ACHN (cell line): Measurements from ENCODE around the gene AFTPH.
A peak's percentile ranks its signal among the peaks of the same experiment; 100 is the strongest.

ENCODE experiments used
- DNase-seq: peaks from one replicate; pipeline ENCODE4 v3.0.0-alpha.2; 2015
- in situ Hi-C: cut with HindIII; loops from 2 replicates; pipeline ENCODE4 v1.10.0; 2017; ENCODE audit warnings: low sequenced_read_pairs, low pct_ligation_motif_present, low pct_unique_long_range_greater_than_20kb

AFTPH gene

GRCh38 chr2:64574871-64575270 lies 50.7 kb downstream of the AFTPH start:
- DNase-seq, result no peak
- in situ Hi-C loops, result no loop called here

DNA sequence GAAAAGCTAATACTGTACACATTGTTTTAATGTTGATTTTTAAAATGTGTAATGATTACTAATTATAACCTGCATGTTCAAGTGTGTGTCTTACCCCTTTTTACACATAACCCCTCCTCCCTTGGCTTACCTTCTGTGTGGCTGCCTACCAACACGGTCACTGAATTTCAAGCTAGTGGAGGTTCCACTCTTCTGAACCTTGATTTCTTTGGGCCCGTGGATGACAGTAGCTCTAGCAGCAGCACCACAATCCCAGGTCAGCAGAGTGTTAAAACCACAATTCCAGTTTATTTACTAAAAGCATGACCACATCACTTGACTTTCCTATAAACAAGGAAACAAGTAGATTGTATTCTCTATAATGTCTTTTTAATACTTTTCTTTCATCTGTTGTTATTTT lies 56.9 kb downstream of the AFTPH start:
- in situ Hi-C loops, result no loop called here

GRCh38 chr2:64581777-64582539 lies 57.8 kb downstream of the AFTPH start:
- no peak for DNase-seq
- in situ Hi-C loops, result no loop called here

More for the DNA sequence above, 56.9 kb downstream of the AFTPH start:
- no peak for DNase-seq

- no peak for DNase-seq
- in situ Hi-C loops, result no loop called here
These were observed 58.7 kb downstream of the AFTPH start for GRCh38 chr2:64582774-64583340.

- DNase-seq, result no peak
These were observed 61.9 kb downstream of the AFTPH start for GRCh38 chr2:64586054-64586453.

DNA sequence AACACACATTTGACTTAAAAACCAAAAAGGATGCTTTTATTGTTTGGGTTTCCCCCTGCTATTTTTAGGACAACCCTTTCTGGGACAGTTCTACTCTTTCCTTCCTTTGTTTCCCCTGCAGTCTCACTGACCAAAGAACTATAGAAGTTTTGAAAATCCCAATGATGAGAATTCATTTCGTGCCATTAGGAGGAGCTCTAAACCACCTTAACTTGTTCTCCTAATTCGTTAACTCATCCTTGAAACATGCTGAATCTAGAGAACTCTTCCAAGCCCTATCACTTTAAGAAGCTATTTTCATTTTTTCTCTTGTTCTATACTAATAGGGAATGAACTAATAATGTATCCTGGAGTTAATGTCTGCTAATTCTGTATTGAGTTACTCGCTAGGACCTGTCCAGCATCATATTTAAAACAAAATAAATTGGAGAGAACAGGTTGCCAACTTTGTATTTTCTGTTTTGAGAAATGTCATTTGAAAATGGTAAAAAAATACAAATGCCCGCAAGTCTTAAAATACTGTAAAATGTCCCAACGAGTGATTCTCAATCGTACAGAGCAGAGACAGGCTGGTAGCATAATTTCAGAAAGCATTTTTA lies 62.9 kb downstream of the AFTPH start:
- DNase-seq, result peak; percentile 67
- in situ Hi-C loops, result no loop called here

More at GRCh38 chr2:64586054-64586453, 61.9 kb downstream of the AFTPH start:
- in situ Hi-C loops, result no loop called here

DNA sequence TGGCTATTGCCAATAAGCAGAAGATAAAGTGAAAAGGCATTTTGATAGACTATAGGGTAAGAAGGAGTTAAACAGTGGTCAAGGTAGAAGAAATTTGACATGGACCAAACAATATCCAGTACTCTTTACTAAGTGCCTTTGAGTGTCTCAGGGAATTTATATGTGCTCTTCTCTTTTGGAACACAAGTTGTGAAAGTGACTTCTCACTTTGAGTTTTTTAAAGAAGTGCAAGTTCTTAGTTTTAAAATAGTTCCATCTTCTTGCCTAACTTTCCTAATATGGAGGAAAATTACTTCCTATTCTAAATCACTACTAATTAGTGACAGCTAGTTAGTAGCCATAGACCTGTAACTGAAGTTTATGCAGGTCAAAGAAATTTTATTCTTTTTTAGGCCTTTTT lies 63.4 kb downstream of the AFTPH start:
- in situ Hi-C loops, result no loop called here
- no peak for DNase-seq

GRCh38 chr2:64591188-64591587 lies 67.1 kb downstream of the AFTPH start:
- in situ Hi-C loops, result no loop called here
- no peak for DNase-seq

DNA sequence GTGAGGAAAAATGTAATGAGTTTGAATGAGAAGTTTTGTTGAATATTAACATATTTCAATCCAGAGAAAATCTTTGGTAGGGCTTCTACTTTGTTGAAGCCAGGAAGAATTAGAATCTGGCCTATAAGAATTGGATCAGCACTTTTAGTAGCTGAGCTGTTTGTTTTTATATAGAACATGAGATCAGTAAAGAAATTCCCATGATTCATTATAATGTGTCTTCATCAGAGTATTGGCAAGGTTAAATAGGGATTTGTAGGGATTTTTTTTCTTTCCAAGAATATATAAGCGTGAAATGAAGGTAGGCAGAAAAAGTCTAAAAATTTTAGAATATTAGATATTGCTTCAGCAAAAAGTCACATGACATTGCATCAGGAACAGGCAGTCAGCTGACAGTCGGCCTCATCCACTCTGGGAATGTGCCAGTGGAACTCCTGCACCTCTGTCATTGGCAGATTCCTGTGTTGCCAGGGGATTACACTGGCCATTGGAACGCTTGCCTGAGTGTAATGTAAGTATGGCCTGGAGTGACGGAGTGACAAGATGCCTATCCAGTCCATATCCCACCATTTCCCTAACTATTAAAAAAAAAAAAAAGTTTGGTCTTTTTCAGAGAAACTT lies 69.0 kb downstream of the AFTPH start:
- in situ Hi-C loops, result no loop called here
- peak; percentile 17 for DNase-seq

DNA sequence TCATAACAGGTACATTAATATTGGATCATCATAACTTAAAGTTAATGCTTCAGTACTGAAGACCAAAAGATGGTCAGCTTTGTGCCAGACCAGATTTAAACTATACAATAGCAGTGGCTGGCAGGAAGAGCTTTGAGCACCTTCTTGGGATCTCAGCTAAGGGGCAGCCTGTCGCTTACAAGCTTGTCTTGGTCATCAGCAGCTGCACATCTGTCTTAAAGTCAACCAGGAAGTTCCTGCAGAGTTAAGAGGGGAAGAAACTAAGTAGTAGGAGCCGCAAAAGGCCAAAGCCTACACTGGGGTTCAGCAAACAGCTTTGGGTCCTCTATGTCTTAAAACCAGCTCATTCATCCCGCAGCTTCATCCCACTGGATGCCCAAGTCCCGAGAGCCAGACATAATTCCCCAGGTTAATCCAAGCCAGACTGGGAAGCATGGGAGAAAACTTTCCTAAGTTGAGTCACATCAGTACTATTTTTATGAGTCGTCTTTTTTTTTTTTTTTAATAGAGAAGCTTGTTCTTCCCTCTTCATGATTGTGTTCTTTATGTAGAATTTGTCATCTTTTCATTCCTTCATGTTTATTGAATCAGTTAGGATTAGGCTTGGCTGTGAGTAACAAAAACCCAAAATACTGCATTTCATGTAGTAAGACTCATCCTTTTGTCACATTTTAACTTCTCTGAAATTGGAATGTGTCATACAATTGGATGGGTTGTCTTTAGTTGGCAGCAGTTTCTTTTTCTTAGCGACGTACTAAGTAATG lies 70.3 kb downstream of the AFTPH start:
- in situ Hi-C loops, result no loop called here
- peak; percentile 43 for DNase-seq

- DNase-seq, result peak; percentile 58
- in situ Hi-C loops, result no loop called here
These were observed 71.5 kb downstream of the AFTPH start for GRCh38 chr2:64595397-64596176.

DNA sequence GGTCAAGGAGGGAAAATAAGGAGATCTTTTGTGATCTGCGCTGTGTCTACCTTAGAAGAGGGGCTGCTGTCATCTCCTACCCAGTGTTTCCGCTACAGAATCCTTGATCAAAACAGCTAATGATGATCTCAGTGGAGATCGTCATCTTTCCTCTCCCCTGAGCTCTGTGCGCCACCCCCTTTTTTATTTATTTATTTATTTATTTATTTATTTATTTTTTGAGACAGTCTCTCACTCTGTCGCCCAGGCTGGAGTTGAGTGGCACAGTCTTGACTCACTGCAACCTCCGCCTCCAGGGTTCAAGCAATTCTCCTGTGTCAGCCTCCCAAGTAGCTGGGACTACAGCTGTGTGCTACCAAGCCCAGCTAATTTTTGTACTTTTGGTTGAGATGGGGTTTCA lies 74.1 kb downstream of the AFTPH start:
- no peak for DNase-seq
- in situ Hi-C loops, result no loop called here

DNA sequence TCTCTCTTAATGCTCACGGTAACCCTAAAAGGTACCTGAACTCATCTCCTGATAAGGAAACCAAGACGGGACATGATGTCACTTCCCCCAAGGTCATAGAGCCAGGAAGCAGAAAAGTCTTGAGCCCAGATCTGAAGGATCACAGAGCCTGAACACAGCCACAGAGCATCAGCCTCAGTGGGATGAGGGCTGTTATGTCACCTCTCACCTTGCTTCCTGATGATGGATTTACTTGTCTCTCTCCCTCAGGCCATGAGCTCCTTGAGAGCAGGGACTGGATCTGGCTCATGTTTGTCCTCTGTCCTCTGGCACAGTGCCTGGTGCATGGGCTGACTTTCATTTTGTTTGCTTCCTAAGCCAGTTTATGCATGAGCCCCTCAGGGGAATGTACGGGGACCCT lies 75.3 kb downstream of the AFTPH start:
- in situ Hi-C loops, result no loop called here

DNA sequence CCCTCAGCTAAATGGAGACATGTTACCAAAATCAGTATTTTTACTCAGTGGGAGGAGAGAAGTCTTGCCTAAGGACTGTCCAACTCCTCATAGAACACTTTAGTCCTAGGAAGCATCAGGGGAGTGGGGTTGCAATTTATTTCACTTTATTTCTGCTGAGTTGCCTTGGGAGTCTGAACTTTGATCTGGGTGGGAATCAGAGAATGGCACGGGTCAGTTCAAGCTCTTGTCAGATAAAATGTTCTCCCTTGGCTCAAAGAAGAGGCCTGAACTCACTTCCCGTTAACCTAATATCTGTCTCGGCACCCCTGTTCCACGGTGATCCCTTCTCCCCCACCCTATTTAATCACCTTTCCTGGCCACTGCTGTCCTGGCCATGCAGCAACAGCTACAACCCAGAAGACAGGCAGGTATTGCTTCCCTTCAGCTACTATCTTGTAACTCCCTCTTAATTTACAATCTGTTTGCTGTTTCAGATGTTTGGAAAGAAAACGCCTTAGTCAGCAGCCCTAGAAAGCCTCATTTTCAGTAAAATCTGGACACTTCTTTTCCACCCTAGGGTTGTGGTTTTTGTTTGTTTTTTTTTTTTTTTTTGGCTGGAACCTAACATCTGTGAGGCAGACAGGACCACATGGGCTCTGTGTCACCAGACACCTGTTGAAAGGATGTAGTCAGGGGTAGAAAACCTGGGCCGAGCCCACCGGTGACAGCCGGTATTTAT lies 77.1 kb downstream of the AFTPH start:
- no peak for DNase-seq
- in situ Hi-C loops, result no loop called here

More for the DNA sequence above, 75.3 kb downstream of the AFTPH start:
- DNase-seq, result no peak

- DNase-seq, result no peak
- in situ Hi-C loops, result no loop called here
These were observed 77.8 kb downstream of the AFTPH start for GRCh38 chr2:64601785-64602391.

- in situ Hi-C loops, result no loop called here
- DNase-seq, result no peak
These were observed 78.3 kb downstream of the AFTPH start for GRCh38 chr2:64602436-64602835.

- in situ Hi-C loops, result no loop called here
- no peak for DNase-seq
These were observed 80.0 kb downstream of the AFTPH start for GRCh38 chr2:64604155-64604554.
